Stomach (tissue), 4 donors: Measurements from ENCODE around the gene EYA3.

Source experiments
- CTCF ChIP-seq, 7 experiments: fragments of 450-650 bp in 4 of 7; fragments of 200-600 bp in 3 of 7; sonication (generic) in 3 of 7; IDR thresholded peaks; one replicate each; pipeline ENCODE4 v1.5.1; 2016 to 2019; ENCODE audit warnings: antibody characterized with exemption in 7 of 7, control low read depth in 2 of 7, mild to moderate bottlenecking in 1 of 7
- EP300 ChIP-seq: sonication (generic); formaldehyde crosslinking; IDR thresholded peaks from one replicate; pipeline ENCODE4 v1.6.1; 2017; ENCODE audit warnings: antibody characterized with exemption
- POLR2A ChIP-seq, 4 donors: fragments of 450-650 bp; IDR thresholded peaks; one replicate each; pipeline ENCODE4 v1.6.1; 2016; ENCODE audit warnings: antibody characterized with exemption in 4 of 4, control low read depth in 2 of 4, mild to moderate bottlenecking in 1 of 4, moderate library complexity in 1 of 4
- POLR2AphosphoS5 ChIP-seq, 3 donors: sonication (generic); formaldehyde crosslinking; IDR thresholded peaks; one replicate each; pipeline ENCODE4 v1.6.1; 2016; ENCODE audit warnings: antibody characterized with exemption in 3 of 3

GRCh38 chr1:28058168-28058567 lies 30.2 kb downstream of the EYA3 start:
- TF ChIP-seq CTCF (IDR thresholded peaks at IDR 0.05): no peak
- TF ChIP-seq POLR2A (IDR thresholded peaks at IDR 0.05): no peak
- TF ChIP-seq POLR2AphosphoS5 (IDR thresholded peaks at IDR 0.05): no peak
- no peak for TF ChIP-seq EP300
